ENCODE measurements around the gene GLO1. TPM values are rescaled to one million over a fixed set of nuclear protein-coding genes. Genes with fewer than 3 reads are reported as not detected.
A peak's percentile ranks its signal among the peaks of the same experiment; 100 is the strongest.

Gene GLO1
- polyA plus RNA-seq (ENCODE audit: insufficient read depth in 1 of 5, insufficient read length in 5 of 5, low replicate concordance in 1 of 5): 100 to 1,000 TPM; 106 to 165 (median 133) TPM
- long read RNA-seq, donor 1, transcript GLO1-201 (6 exons, 2,012 nt): major isoform, 48 of 67 reads
- long read RNA-seq, donor 1, partial matches to known transcripts: 16 of 67 reads
- long read RNA-seq, donor 1, other reads (novel, unspliced or antisense): 0 of 67 reads
- long read RNA-seq, donor 2, transcript GLO1-201 (6 exons, 2,012 nt): major isoform, 38 of 66 reads
- long read RNA-seq, donor 2, partial matches to known transcripts: 27 of 66 reads
- long read RNA-seq, donor 2, other reads (novel, unspliced or antisense): 0 of 66 reads
- long read RNA-seq, donor 3, transcript GLO1-201 (6 exons, 2,012 nt): major isoform, 30 of 31 reads
- long read RNA-seq, donor 3, partial matches to known transcripts: 0 of 31 reads
- long read RNA-seq, donor 3, other reads (novel, unspliced or antisense): 0 of 31 reads
- long read RNA-seq, donor 4, transcript GLO1-201 (6 exons, 2,012 nt): major isoform, 27 of 34 reads
- long read RNA-seq, donor 4, partial matches to known transcripts: 7 of 34 reads
- long read RNA-seq, donor 4, other reads (novel, unspliced or antisense): 0 of 34 reads
- long read RNA-seq, donor 5, transcript GLO1-201 (6 exons, 2,012 nt): major isoform, 55 of 79 reads
- long read RNA-seq, donor 5, partial matches to known transcripts: 21 of 79 reads
- long read RNA-seq, donor 5, other reads (novel, unspliced or antisense): 0 of 79 reads
- long read RNA-seq, donor 6, transcript GLO1-201 (6 exons, 2,012 nt): major isoform, 49 of 60 reads
- long read RNA-seq, donor 6, partial matches to known transcripts: 10 of 60 reads
- long read RNA-seq, donor 6, other reads (novel, unspliced or antisense): 0 of 60 reads
- long read RNA-seq, donor 7, transcript GLO1-201 (6 exons, 2,012 nt): major isoform, 35 of 35 reads
- long read RNA-seq, donor 7, partial matches to known transcripts: 0 of 35 reads
- long read RNA-seq, donor 7, other reads (novel, unspliced or antisense): 0 of 35 reads
- long read RNA-seq, donor 8, transcript GLO1-201 (6 exons, 2,012 nt): major isoform, 6 of 13 reads
- long read RNA-seq, donor 8, partial matches to known transcripts: 7 of 13 reads
- long read RNA-seq, donor 8, other reads (novel, unspliced or antisense): 0 of 13 reads

GRCh38 chr6:38702558-38703397, at the start of gene GLO1:
GLO1 (minus strand) TSS chr6:38703145; CDS start chr6:38703054, 91 bp downstream.
- DNase-seq: peak; percentile 97 to 98

- DNase-seq: no peak
Observed at GRCh38 chr6:38750968-38751615, 48.1 kb upstream of the GLO1 start.

GRCh38 chr6:38749473-38749872, 46.5 kb upstream of the GLO1 start:
- DNase-seq: no peak

- DNase-seq: no peak
Observed at GRCh38 chr6:38739532-38739931, 36.6 kb upstream of the GLO1 start.

GRCh38 chr6:38738261-38738660, 35.3 kb upstream of the GLO1 start:
- peak; percentile 56 to 62 for DNase-seq

GRCh38 chr6:38736951-38737350, 34.0 kb upstream of the GLO1 start:
- DNase-seq: peak; percentile 25 to 26

GRCh38 chr6:38730140-38730862, 27.4 kb upstream of the GLO1 start:
- DNase-seq: peak in 1 of 2 donors; percentile 15

- DNase-seq: no peak
Observed at GRCh38 chr6:38728203-38728602, 25.3 kb upstream of the GLO1 start.

- DNase-seq: no peak
Observed at GRCh38 chr6:38725414-38726183, 22.7 kb upstream of the GLO1 start.

- no peak for DNase-seq
Observed at GRCh38 chr6:38724343-38724742, 21.4 kb upstream of the GLO1 start.

- no peak for DNase-seq
Observed at GRCh38 chr6:38723783-38724182, 20.8 kb upstream of the GLO1 start.

- no peak for DNase-seq
Observed at GRCh38 chr6:38722727-38723334, 19.9 kb upstream of the GLO1 start.

- no peak for DNase-seq
Observed at GRCh38 chr6:38722038-38722437, 19.1 kb upstream of the GLO1 start.

- DNase-seq: no peak
Observed at GRCh38 chr6:38720295-38720694, 17.4 kb upstream of the GLO1 start.

- no peak for DNase-seq
Observed at GRCh38 chr6:38719358-38719757, 16.4 kb upstream of the GLO1 start.

- no peak for DNase-seq
Observed at GRCh38 chr6:38716825-38717224, 13.9 kb upstream of the GLO1 start.

- DNase-seq: no peak
Observed at GRCh38 chr6:38715016-38715689, 12.2 kb upstream of the GLO1 start, which contains the start of gene DNAH8. DNAH8 (plus strand) TSS chr6:38715311; CDS start chr6:38722810, 7,499 bp downstream.

All from right lung (tissue), 10 donors.